Vagina (tissue), 2 donors: ENCODE data around the gene LONP2. TPM values are rescaled to one million over a fixed set of nuclear protein-coding genes. Genes with fewer than 3 reads are reported as not detected.
"Not testable (repeated sequence)": the region's sequence is repeated elsewhere in the genome, so short reads cannot be mapped to it uniquely, and the experiment has no call there.

Source experiments
- DNase-seq, 2 donors: peaks; one replicate each; pipeline ENCODE4 v3.0.0-alpha.2; 2017; ENCODE audit errors: extremely low spot score in 2 of 2
- H3K27ac ChIP-seq: fragments of 200-600 bp; sonication (generic); one replicate; pipeline ENCODE4 v1.5.1; 2019
- H3K27me3 ChIP-seq: fragments of 200-600 bp; sonication (generic); one replicate; pipeline ENCODE4 v1.5.1; 2019
- H3K36me3 ChIP-seq, 2 donors: fragments of 200-600 bp; sonication (generic); one replicate each; pipeline ENCODE4 v1.5.1; 2017 to 2019
- H3K4me1 ChIP-seq: fragments of 200-600 bp; sonication (generic); one replicate; pipeline ENCODE4 v1.5.1; 2019
- H3K4me3 ChIP-seq, 2 donors: fragments of 200-600 bp; sonication (generic); 1 replicate in 1 of 2; 2 replicates in 1 of 2; pipeline ENCODE4 v1.5.1; 2016 to 2019
- H3K9me3 ChIP-seq: fragments of 200-600 bp; sonication (generic); one replicate; pipeline ENCODE4 v1.5.1; 2019
- POLR2A ChIP-seq, 2 donors: fragments of 450-650 bp; IDR thresholded peaks; one replicate each; pipeline ENCODE4 v1.6.1; 2017; ENCODE audit warnings: antibody characterized with exemption in 2 of 2, mild to moderate bottlenecking in 2 of 2, moderate library complexity in 2 of 2
- POLR2AphosphoS5 ChIP-seq, 2 donors: sonication (generic); formaldehyde crosslinking; IDR thresholded peaks; one replicate each; pipeline ENCODE4 v1.9.0; 2017; ENCODE audit warnings: antibody characterized with exemption in 2 of 2, mild to moderate bottlenecking in 2 of 2, low read depth in 1 of 2; ENCODE audit not compliant: insufficient read depth in 1 of 2
- intact Hi-C: fragments of 100-400 bp; cut with DNase I; formaldehyde crosslinking; loops from one replicate; pipeline ENCODE4 v1.15.1; 2023
- total RNA-seq: library from RNA; depleted of rRNA; stranded (reverse); fragments of >200 nt; gene quantifications from one replicate; pipeline ENCODE4 v1.2.3, GENCODE V29; 2016
- TF ChIP-seq, protein P1 (sequence below), 3 experiments: fragments of 450-650 bp in 2 of 3; fragments of 200-600 bp in 1 of 3; sonication (generic) in 1 of 3; IDR thresholded peaks; one replicate each; pipeline ENCODE4 v1.5.1; 2017 to 2019; ENCODE audit warnings: antibody characterized with exemption in 3 of 3, mild to moderate bottlenecking in 2 of 3, moderate library complexity in 2 of 3

Gene LONP2
- total RNA-seq, 1 donor from 2014 or later, result 40.3 TPM

DNA sequence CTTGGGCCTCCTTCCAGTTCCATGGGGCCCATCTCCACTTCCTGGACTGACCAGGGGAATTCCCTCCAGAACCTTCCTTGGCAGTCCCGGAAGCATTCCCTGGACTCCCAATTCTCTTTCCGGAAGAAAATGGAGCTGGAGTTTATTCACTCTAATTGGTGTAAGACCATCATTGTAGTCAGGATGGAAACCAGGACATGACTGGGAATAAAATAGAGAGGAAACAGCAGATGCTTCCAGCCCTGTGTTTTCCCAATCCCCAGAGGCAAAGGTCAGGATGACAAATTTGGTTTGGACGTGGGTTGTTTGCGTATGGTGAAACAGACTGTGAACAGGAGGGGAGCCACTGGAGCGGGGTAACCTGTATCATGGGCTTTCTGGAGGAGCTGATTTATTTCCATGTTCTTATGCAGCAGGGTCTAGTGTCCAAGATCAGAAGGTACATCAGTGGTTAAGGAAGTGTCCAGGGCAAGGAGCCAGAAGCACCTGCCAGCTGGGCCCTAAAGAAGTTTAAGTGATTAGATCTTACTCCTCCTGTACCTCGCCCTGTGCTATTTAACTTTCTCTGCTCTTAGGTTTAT, 8.5 kb upstream of the LONP2 start:
- no peaks in the 10 kb centered on the region for H3K9me3 ChIP-seq
- intact Hi-C loops, result no loop called here
- H3K27ac ChIP-seq, result no peak overlapping the region

DNA sequence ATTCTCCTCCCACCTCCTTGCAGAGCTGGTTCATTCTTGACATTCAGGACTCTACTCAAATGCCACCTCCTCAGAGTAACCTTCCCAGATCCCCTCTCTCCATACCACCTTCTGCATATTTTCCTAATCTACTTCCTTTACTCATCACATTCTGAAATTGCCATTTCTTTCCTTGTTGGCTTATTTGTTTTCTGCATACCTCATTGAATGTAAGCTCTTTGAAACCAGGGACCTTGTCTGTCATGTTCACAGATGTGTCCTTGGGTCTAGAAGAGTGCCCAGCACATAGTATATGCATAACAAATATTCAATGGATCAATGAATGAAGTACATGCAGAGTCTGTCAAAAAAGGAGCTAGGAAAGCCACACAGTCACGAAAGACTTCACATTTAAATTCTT, 7.8 kb upstream of the LONP2 start:
- TF ChIP-seq, protein P1, sequence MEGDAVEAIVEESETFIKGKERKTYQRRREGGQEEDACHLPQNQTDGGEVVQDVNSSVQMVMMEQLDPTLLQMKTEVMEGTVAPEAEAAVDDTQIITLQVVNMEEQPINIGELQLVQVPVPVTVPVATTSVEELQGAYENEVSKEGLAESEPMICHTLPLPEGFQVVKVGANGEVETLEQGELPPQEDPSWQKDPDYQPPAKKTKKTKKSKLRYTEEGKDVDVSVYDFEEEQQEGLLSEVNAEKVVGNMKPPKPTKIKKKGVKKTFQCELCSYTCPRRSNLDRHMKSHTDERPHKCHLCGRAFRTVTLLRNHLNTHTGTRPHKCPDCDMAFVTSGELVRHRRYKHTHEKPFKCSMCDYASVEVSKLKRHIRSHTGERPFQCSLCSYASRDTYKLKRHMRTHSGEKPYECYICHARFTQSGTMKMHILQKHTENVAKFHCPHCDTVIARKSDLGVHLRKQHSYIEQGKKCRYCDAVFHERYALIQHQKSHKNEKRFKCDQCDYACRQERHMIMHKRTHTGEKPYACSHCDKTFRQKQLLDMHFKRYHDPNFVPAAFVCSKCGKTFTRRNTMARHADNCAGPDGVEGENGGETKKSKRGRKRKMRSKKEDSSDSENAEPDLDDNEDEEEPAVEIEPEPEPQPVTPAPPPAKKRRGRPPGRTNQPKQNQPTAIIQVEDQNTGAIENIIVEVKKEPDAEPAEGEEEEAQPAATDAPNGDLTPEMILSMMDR (IDR thresholded peaks at IDR 0.05), result no peak
- TF ChIP-seq POLR2AphosphoS5 (IDR thresholded peaks at IDR 0.05; ENCODE audit: insufficient read depth in 1 of 2, low read depth in 1 of 2) (no peak), POLR2A (IDR thresholded peaks at IDR 0.05) (no peak)
- DNase-seq, result no peak
- Histone ChIP-seq H3K4me1 (no peaks in the 10 kb centered on the region), H3K4me3 (no peak overlapping the region), H3K36me3 (no peaks in the 10 kb centered on the region), H3K27me3 (no peaks in the 10 kb centered on the region), H3K27ac (no peak overlapping the region), H3K9me3 (no peaks in the 10 kb centered on the region)
- intact Hi-C loops, result no loop called here

More for the DNA sequence above, 8.5 kb upstream of the LONP2 start:
- DNase-seq, result no peak
- Histone ChIP-seq H3K4me1 (no peaks in the 10 kb centered on the region), H3K4me3 (no peak overlapping the region), H3K36me3 (no peaks in the 10 kb centered on the region), H3K27me3 (no peaks in the 10 kb centered on the region)
- TF ChIP-seq, protein P1 (IDR thresholded peaks at IDR 0.05), result no peak
- no peak for TF ChIP-seq POLR2AphosphoS5 (IDR thresholded peaks at IDR 0.05; ENCODE audit: insufficient read depth in 1 of 2, low read depth in 1 of 2)
- no peak for TF ChIP-seq POLR2A (IDR thresholded peaks at IDR 0.05)

DNA sequence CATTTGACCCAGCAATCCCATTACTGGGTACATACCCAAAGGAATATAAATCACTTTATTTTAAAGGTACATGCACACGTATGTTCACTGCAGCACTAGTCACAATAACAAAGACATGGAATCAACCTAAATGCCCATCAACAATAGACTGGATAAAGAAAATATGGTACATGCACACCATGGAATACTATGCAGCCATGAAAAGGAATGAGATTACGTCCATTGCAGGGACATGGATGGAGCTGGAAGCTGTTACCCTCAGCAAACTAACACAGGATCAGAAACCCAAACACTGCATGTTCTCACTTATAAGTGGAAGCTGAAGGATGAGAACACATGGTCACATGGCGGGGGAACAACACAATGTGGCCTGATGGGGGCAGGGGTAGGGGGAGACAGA, 4.0 kb upstream of the LONP2 start:
- intact Hi-C loops, result loop anchor here (10.0 kb wide), 1 partner anchor 375 kb away; the partner anchor contains the start of gene N4BP1
- H3K27me3 ChIP-seq, H3K4me3 ChIP-seq, H3K36me3 ChIP-seq, H3K9me3 ChIP-seq, H3K4me1 ChIP-seq, DNase-seq, H3K27ac ChIP-seq: not testable (repeated sequence)

DNA sequence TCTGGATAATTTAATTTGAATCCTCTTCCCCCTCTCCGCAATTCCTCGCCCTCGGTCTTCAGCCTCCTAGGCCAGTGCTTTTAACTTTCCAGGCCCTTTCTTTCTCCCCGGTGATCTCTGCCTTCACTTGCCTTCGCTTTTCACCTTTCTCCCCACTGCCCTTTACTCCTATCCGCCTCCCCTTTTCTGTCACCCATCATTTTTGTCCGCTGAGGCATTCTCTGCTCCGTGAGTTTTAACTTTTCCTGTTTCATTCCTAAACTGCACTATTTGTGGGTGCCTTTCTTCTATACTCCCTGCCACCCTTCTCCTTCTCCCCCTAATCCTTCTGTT, 729 bp downstream of the LONP2 start:
- H3K27me3 ChIP-seq, result no peaks in the 10 kb centered on the region
- H3K4me3 ChIP-seq, result peak overlapping the region; percentile 71 to 73
- H3K4me1 ChIP-seq, result peaks cover 35% of the 10 kb centered on the region
- no peak for TF ChIP-seq POLR2A (IDR thresholded peaks at IDR 0.05)
- no peak for TF ChIP-seq POLR2AphosphoS5 (IDR thresholded peaks at IDR 0.05; ENCODE audit: insufficient read depth in 1 of 2, low read depth in 1 of 2)
- TF ChIP-seq, protein P1 (IDR thresholded peaks at IDR 0.05), result no peak
- no peaks in the 10 kb centered on the region for H3K36me3 ChIP-seq
- no peaks in the 10 kb centered on the region for H3K9me3 ChIP-seq
- peak overlapping the region; percentile 64 for H3K27ac ChIP-seq
- intact Hi-C loops, result loop anchor here (10.0 kb wide), 1 partner anchor 370 kb away; the partner anchor contains the start of gene N4BP1
- no peak for DNase-seq

DNA sequence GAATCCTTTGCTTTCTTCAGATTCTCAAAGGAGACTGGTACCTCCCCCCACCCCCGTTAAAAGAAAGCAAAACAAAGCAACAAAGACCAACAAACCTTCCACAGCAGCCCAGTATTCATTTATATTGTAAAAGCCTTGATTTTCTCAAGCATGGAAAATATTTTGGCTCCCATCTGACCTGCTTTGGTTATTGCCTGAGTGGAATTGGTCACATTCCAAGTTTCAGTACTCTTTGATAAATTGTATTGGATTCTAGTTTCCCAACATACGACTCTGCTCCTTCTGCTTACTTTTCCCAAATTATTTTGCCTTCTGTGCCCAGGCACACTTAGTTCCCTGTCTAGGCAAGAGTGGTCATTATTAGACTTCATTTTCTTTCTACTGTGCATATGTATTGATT, 2.0 kb downstream of the LONP2 start:
- Histone ChIP-seq H3K27ac (peak overlapping the region; percentile 64), H3K36me3 (no peaks in the 10 kb centered on the region), H3K4me1 (peaks cover 46% of the 10 kb centered on the region), H3K9me3 (no peaks in the 10 kb centered on the region), H3K27me3 (no peaks in the 10 kb centered on the region), H3K4me3 (no peak overlapping the region)
- DNase-seq, result no peak
- intact Hi-C loops, result loop anchor here (10.0 kb wide), 1 partner anchor 369 kb away; the partner anchor contains the start of gene N4BP1
- TF ChIP-seq, protein P1 (IDR thresholded peaks at IDR 0.05), result no peak
- TF ChIP-seq POLR2AphosphoS5 (IDR thresholded peaks at IDR 0.05; ENCODE audit: insufficient read depth in 1 of 2, low read depth in 1 of 2) (no peak), POLR2A (IDR thresholded peaks at IDR 0.05) (no peak)
